Pulmonary artery endothelial cell (primary cell): Measurements from ENCODE around the gene PREX1. TPM values are rescaled to one million over a fixed set of nuclear protein-coding genes. Genes with fewer than 3 reads are reported as not detected.
"Not testable (repeated sequence)": the region's sequence is repeated elsewhere in the genome, so short reads cannot be mapped to it uniquely, and the experiment has no call there.

Source experiments
- DNase-seq: peaks from one replicate; pipeline ENCODE4 v3.0.0-alpha.2; 2011; ENCODE audit warnings: low read depth, low spot score
- total RNA-seq: library from RNA; depleted of rRNA; stranded (reverse); fragments of >200 nt; gene quantifications from 2 replicates; pipeline ENCODE4 v1.2.3, GENCODE V29; 2014

PREX1 gene
- total RNA-seq, 1 donor from 2014 or later: 115 TPM

DNA sequence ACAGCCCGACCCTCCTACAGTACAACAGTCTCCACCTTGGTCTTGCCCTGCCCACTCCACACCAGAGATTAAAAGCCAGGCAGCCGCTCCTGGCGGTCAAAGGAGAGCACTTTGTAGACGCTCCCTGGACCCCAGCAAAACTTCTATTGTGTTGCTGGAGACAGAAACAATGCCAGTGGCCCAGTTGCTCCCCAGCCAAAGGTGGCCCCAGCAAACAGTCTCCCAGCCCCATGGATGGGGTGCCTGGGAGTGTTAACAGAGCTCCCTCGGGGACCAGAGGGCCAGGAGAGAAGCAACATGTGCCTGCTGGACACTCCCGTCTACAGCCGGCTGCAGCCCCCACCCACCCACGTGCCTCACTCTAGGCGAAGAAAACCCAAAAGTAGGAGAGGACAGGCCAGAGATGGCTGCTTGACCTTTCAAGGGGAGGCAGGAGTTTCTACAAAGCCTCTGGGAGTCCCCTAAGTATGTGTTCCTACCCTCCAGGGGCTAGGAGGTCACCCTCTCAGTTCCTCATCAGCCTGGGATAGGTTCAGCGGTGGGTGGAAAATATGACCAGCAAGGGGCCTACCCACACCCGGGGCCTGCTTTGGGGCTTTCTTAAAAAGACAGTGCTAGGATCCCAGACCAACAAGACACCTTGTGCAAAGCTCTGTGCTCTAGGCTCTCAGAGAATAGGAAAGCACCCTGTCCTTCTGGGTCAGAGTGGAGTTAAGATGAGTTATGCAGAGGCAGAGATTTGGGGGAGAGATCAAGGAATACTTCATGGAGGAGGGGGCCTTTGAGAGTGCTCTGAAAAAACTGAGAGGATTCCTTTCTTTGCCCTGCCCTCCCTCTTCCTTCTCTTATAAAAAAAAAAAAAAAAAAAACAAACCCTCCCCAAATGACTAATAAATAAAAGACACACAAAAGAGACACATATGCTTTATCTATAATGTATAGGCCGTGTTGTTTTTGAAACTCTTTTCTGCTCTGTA is 19.0 kb upstream of the PREX1 start:
- no peak for DNase-seq

DNA sequence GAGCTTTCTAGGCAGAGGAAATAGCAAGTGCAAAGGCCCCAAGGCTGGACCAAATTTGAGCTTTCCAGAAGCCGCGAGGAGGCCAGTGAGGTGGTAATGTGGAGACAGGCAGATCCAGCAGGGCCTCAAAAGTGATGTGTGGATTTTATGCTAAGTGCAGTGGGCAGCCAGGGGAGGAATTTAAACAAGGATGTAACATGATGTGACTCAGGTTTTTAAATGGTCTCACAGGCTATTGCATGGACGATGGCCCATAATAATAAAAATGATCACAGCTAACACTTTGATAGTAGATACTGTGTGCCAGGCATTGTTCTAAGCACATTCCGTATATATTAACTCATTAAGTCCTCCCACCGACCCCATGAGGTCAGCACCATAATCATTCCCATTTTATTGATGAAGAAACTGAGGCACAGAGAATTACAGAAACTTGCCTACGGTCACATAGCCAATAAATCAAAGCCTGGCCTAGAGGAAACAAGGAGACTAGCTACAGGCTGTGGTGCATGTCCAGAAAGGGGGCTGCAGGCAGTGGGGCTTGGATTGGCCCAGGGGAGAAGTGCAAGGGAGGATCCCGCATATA is 18.0 kb upstream of the PREX1 start:
- no peak for DNase-seq

DNA sequence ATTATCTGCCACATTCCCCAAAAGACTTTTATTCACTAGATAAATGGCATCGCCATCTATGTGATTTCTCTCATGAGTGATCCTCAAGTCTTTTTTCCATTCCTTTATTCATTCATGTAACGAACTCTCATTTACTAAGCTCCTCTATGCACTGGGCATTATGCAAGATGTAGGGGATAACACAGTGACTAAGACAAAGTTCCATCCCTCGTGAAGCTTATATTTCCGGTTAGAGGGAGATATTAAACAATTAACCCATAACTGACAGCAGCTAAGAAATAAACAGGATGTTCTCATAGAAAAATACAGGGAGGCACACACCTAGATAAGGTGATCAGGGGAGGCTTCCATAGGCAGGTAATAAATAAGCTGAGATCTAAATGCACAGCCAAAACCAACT is 17.2 kb upstream of the PREX1 start:
- DNase-seq: no peak

DNA sequence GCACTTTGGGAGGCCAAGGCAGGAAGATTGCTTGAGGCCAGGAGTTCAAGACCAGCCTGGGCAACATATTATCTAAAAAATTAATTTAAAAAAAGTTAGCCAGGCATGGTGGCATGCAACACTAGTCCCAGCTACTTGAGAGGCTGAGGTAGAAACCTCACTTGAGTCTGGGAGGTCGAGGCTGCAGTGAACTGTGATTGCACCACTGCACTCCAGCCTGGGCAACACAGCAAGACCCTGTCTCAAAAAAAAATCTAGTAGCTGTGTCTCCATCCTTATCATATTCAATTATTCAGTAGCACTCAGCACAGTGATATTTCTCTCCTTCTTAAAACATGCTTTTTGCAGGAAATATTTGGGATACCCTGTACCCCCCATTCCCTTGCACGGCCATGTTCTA is 16.1 kb upstream of the PREX1 start:
- not testable (repeated sequence) for DNase-seq

DNA sequence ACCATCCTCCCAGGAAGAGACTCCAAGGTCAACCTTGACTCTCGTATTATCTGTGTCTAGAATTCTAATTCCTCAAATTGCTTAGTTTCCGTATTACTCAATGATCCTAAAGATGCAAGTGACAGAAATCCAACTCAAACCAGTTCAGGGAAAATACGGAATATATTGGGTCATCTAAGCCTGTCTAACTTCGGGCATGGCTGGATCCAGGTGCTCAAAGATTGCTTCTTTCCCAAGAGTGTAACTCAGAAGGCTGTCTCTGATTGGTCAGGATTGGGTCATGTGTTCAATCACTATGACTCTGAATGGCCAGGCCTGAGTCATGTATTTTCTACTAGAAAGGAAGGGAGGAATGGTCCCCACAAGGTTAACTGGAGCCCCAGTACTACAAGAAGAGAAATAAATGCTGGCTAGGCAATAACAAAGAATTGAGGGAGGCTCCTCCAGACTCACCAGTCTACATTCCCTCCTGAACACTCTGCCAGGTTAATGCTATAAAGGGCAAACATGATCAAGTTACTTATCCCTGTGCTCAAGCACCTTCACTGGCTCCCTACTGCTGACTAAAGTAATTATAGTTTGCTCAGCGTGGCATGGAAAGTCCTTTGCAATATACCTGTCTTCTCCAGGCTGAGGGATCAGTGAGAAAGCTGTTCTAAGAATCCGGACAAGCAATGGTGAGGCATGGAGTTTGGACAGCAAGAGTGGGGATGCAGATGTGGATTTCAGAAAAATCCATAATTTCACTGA is 15.4 kb upstream of the PREX1 start:
- DNase-seq: no peak

DNA sequence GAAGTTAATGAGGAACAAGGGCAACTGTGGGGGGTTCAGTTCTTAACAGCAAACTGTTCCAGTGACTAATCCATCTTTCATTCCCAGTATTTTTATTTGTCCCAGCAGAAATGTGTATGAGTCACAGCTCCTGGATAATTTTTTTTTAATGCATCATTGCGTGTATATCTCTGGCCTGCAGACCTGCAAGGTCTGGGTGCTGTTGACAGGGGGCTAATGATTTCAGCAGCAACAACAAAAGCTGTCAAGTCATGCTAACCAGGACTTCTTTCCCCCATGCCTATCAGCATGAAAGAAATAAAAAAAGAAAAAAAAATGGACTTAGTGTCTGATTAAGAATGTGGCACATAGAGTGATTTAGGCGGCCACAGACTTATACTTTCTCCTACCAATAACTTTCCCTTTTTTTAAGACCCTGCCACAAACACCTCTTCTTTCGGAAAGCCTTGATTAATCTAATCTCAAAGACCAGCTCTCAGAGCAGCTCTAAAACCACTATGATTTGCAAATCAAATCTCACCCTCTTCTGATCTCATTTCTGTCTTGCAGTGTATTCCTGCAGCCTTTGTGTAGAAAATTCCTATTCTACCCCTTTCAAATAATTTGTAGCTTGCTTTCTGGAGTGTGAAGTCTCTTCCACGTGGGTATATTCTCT is 14.2 kb upstream of the PREX1 start:
- peak; percentile 60 for DNase-seq

DNA sequence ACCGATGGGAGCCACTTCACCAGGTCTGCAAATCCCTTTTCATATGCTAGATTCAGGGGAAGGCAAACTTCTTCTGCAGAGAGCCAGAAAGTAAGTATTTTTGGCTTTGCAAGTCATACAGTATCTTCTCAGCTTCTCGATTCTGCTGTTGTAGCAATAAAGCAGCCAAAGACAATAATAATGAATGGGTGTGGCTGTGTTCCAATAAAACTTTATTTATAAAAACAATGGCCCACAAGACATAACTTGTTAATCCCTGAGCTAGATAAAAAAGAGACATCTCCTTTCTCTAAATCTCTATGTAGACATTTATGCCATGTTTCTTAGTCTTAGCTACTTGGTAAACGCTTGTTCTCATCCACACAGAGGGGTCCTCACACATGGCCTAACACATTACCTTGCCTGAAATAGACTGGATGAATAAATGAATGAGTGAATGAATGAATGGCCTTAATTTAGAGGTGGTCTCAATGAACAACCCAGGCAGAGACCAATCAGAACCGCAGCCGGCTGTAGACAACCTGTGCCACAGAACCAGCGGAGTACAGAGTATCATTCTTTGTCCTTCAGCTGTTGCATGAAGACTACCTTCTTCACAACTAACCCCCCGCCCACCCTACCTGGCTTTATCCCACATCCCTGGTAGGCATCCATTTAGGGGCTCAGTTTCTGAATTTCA is 13.5 kb upstream of the PREX1 start:
- no peak for DNase-seq

DNA sequence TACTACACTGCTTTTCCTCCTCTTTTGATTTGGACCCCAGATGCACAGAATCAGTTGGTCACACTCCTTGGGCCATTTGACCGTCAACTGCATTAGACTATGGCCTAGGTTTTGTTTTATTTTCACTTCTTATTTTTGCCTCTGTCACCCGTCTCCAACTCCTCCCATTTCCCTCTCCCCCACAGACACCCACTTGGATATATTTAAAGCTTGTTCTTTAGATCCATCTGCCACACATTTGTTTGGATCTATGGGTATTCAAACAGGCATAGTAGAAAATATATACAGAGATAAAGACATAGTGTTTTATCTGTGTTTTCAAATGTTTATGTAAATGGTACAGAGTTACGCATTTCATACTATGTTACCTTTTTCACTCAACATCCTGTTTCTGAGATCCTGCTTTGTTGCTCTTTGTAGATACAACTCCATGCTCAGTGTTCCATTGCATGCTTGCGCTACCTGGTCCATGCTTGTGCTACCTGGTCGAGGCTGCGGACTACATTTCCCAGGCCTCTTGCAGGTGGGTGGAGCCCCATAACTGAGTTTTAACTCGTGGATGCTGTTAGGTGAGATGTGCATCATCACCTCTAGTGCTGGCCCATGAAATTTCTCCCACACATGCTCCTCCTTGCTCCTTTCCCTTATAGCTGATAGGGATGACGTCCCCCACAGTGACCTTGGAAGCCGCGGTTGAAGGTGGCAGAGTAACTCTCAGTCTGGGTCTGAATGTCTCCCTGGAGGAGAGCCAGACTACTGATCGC is 11.5 kb upstream of the PREX1 start:
- no peak for DNase-seq

DNA sequence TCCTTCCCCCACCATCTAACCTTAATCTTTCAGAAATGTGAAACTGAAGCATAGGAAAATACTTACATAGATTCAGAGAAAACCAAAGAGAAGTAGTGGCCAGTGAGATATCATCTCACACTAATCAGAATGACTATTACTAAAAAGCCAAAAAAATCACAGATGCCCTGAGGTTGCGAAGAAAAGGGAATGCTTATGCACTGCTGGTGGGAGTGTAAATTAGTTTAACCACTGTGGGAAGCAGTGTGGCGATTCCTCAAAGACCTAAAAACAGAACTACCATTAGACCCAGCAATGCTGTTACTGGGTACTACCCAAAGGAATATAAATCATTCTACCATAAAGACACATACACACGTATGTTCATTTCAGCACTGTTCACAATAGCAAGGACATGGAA is 9.2 kb upstream of the PREX1 start:
- no peak for DNase-seq

DNA sequence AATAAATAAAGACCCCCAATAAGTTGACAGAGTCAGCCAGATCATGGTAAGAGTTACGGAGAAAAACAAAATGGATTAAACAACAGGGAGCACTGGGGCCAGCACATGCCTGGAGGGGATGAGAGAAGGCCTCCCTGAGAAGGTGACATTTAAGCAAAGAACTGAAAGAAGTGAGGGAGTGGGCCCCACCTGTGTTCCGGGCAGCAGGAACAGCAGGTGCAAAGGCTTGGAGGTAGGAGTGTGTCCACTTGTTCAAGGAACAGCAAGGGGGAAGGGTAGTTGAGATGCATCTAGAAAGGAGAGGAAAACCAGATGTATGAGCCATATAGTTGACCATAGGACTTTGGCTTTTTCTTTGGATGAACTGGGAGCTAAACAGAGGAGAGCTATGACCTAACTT is 7.6 kb upstream of the PREX1 start:
- DNase-seq: no peak

DNA sequence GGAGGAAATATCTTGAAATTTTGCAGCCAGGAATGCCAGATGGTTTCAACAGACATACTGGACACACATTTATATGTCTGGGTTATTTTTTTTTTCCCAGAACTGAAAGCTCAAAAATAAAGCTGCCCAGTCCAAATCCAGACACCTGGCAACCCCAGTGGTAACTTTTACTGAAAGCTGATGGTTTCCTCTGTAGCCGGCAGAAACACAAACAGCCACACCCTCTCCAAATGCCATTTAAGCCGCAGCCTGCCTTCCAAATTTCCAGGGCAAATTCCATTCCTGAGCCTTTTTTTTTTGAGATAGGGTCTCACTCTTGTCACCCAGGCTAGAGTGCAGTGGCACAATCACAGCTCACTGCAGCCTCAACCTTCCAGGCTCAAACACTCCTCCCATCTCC is 6.5 kb upstream of the PREX1 start:
- DNase-seq: no peak

DNA sequence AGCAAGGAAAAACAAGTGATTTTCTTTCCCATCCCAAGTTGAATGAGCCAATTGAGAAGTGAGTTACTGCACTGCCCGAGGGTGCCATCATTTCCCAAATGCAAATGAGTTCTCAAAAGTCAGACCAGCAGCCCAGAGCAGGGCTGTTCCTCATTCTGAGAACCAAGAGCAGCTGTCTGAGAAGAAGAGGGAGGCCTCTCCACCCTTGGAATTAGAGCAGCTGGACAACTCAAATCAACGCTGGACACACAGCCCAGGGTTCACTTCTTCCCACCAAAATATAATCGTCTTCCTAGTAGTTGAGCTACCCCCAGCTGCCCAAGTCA is 4.6 kb upstream of the PREX1 start:
- DNase-seq: no peak

DNA sequence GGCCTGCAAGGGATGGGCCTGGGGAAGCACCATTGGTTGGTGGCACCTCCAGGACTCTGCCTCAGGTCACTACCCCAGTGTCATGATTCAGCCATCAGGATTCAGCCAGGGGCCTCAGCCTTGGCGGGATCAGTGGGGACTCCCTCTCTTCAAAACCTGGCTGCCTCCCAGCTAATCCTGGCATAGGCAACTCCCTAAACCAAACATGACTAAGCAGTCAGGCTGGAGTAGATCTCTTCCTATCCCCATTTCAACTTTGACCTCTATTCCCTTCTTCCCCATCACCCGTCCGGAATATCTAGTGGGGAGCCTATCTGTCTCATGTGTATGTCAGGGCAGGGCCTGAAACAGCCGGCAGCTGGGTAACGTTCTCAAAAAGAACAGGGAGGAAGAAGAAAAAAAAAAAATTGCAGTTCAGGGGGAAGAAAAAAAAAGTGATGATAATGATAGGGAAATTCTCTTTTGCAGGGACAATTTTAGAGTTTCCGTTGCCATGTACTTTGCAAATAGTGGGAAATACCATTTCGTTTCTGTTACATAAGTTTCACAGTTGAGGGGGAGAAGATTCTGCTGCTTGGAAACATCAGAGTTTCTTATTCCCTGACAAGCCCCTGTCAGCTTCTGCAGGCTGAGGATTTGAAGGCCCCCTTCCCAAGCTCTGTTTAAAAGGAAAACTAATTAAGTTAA is 4.1 kb upstream of the PREX1 start:
- no peak for DNase-seq

DNA sequence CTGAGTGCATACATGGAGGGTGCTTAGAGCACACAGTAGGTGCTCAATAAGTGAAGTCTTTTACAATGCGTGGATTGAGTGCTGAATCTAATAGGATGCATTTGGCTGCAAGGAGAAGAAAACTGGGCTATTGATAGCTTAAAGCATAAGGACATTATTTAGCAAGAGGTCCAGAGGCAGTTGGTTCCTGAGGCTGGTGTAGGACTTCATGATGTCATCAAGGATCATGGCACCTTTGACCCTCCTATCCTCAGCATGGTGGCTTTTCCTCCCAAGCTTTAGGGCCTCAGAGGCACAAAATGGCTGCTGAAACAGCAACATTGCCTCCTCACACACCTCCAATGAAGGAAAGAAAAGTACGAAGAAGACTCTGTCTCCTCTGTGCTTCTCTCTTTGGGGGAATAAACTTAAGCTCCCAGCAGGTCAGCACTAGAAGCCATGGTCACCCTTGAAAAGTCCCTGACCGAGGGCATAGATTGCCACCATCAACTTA is 3.1 kb upstream of the PREX1 start:
- DNase-seq: no peak

DNA sequence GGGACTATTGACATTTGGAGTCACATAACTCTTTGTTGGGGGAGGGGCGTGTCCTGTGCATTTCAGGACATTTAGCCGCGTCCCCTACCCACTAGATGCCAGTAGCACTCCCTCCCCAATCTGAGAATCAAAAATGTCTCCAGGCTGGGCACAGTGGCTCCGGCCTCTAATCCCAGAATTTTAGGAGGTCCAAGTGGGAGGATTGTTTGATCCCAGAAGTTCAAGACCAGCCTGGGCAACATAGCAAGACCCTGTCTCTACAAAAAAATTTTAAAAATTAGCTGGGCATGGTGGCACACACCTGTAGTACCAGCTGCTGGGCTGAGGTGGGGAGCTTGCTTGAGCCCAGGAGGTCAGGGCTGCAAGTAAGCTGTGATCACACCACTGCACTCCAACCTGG is 2.1 kb upstream of the PREX1 start:
- no peak for DNase-seq

DNA sequence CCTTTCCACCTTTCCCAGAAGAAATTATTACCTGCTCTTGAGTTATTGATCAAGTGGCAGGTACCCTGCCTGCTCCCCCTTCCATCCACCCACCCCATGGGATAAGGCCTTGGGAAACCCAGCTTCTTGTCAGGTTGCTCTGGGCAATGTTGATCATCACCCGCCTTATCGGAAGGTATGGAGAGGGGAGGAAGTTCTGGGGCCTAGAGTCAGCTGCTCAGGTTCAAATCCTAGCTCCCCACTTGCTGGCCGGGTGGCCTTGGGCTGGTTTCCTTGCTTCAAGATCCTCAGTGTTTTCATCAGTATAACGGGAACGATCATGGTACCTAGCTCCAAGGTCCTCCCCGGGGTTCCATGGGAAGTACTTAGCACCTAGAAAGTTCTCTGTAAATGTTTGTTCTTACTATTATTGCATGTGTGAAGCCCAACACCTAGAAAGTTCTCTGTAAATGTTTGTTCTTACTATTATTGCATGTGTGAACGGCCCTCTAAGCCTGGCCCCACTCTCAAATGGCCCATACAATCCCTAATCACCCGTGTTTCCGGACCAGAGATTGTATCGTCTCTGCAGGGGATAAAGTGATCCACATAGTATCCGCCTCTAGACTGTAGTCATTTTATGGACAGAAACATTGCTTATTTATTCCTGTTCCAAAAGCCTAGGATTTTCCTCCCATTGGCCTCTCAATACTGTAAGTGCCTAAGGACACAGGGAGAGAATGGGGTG is 1.1 kb upstream of the PREX1 start:
- DNase-seq: no peak

DNA sequence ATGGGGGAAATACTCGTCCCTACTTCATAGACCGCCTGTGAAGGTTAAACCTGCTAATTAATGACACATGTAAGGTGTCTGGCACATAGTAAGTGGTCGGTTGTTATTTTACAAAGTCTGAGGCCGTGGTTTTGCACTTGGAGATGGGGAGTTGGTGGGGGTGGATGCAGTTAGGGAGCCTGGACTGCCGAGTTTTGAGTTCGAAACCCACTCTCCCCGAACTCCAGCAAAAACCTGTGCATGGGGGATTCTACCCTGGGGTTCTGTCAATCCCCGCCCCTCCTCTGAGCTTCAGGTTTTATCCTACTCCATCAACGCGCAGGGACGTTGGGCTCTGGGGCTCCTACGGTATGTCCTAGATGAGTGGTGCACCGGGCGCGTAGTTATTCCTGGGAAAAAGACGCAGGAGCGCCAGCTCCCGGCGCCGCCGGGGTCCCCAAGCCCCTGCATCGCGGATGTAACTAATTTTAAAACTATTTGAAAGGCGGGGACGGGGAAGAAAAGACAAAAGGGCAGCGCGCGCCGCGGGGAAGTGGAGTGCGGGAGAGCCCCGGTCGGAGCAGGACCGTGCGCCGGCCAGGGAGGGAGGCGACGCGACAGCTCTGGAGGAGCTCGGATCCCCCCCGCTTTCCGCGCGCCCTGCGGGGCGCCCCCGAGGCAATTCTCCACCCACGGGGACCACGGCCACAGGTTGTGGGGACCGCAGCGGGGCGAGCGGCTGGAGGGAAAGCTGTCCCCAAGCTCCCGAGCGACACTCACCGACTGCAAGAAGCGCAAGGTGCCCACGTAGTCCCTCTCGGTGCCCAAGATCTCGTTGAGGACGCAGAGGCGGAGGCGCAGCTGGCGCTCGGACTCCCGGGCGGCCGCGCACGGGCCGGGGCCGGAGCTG is 672 bp downstream of the PREX1 start:
- no peak for DNase-seq

DNA sequence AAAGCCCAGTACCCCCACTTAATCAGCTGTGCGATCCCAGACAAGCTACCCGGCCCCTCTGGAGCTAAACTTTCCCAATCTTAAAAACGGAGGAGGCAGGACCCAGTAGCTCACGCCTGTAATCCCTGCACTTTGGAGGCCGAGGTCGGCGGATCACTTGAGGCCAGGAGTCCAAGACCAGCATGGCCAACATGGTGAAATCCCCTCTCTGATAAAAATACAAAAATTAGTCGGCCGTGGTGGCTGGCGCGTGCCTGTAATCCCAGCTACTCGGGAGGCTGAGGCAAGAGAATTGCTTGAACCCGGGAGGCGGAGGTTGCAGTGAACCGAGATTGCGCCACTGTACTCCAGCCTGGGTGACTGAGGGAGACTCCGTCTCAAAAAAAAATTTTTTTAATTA is 1.3 kb downstream of the PREX1 start:
- not testable (repeated sequence) for DNase-seq
